ENCODE measurements around the gene NUCB1. TPM values are rescaled to one million over a fixed set of nuclear protein-coding genes. Genes with fewer than 3 reads are reported as not detected.

Gene NUCB1
- total and polyA plus RNA-seq, 4 donors, result 186 to 775 (median 238) TPM

- TF ChIP-seq RXRA (IDR thresholded peaks at IDR 0.05) (no peak), ZBTB33 (IDR thresholded peaks at IDR 0.05) (no peak), GABPA (IDR thresholded peaks at IDR 0.05 in 1 of 2, conservative IDR thresholded peaks at IDR 0.05 in 1 of 2) (no peak), MAX (IDR thresholded peaks at IDR 0.05) (no peak), TAF1 (conservative IDR thresholded peaks at IDR 0.05) (no peak), YY1 (IDR thresholded peaks at IDR 0.05) (no peak), SP1 (IDR thresholded peaks at IDR 0.05) (no peak), ATF3 (IDR thresholded peaks at IDR 0.05) (no peak)
- no peaks in the 10 kb centered on the region for H3K27me3 ChIP-seq (ENCODE audit: control insufficient read depth in 4 of 4, insufficient read depth in 4 of 4, low read length in 3 of 4)
- H3K27ac ChIP-seq (ENCODE audit: low read depth in 1 of 2, low read length in 2 of 2), result no peak overlapping the region
- H3K4me1 ChIP-seq (ENCODE audit: control insufficient read depth in 4 of 4, insufficient read depth in 4 of 4, low read length in 3 of 4), result peaks cover 0 to 19% (median 15%) of the 10 kb centered on the region in 4 donors
- no peak for DNase-seq (ENCODE audit: low spot score)
- H3K9me3 ChIP-seq (ENCODE audit: control insufficient read depth in 4 of 4, low read length in 3 of 4), result no peaks in the 10 kb centered on the region
- H3K9ac ChIP-seq (ENCODE audit: low read depth in 1 of 2, low read length in 2 of 2), result no peak overlapping the region
- H3K4me3 ChIP-seq (ENCODE audit: low read depth in 1 of 3, low read length in 3 of 3), result no peak overlapping the region
- H3K36me3 ChIP-seq (ENCODE audit: control insufficient read depth in 4 of 4, insufficient read depth in 3 of 4, low read depth in 1 of 4, low read length in 3 of 4), result peaks cover 5 to 18% (median 14%) of the 10 kb centered on the region in 4 donors
- WGBS, result 93% methylated on average over 23 of the region's 23 CpGs
Measured at GRCh38 chr19:48970139-48970766, 70.1 kb downstream of the NUCB1 start.

GRCh38 chr19:48970923-48971395 is 70.8 kb downstream of the NUCB1 start:
- no peaks in the 10 kb centered on the region for H3K27me3 ChIP-seq (ENCODE audit: control insufficient read depth in 4 of 4, insufficient read depth in 4 of 4, low read length in 3 of 4)
- peaks cover 5 to 20% (median 14%) of the 10 kb centered on the region in 4 donors for H3K36me3 ChIP-seq (ENCODE audit: control insufficient read depth in 4 of 4, insufficient read depth in 3 of 4, low read depth in 1 of 4, low read length in 3 of 4)
- no peak overlapping the region for H3K4me3 ChIP-seq (ENCODE audit: low read depth in 1 of 3, low read length in 3 of 3)
- no peak overlapping the region for H3K27ac ChIP-seq (ENCODE audit: low read depth in 1 of 2, low read length in 2 of 2)
- no peak overlapping the region for H3K9ac ChIP-seq (ENCODE audit: low read depth in 1 of 2, low read length in 2 of 2)
- H3K4me1 ChIP-seq (ENCODE audit: control insufficient read depth in 4 of 4, insufficient read depth in 4 of 4, low read length in 3 of 4), result peaks cover 0 to 18% (median 15%) of the 10 kb centered on the region in 4 donors
- no peaks in the 10 kb centered on the region for H3K9me3 ChIP-seq (ENCODE audit: control insufficient read depth in 4 of 4, low read length in 3 of 4)
- TF ChIP-seq CTCF (IDR thresholded peaks at IDR 0.05; ENCODE audit: low read depth, low read length, missing input control) (peak; percentile 83), ATF3 (IDR thresholded peaks at IDR 0.05) (no peak), RAD21 (IDR thresholded peaks at IDR 0.05) (peak; percentile 89 to 92)
- DNase-seq (ENCODE audit: low spot score), result peak; percentile 92
- 29% methylated on average over 19 of the region's 19 CpGs for WGBS

Small RNA genes within 50 kb of the gene (small RNA-seq; reads per million reads assigned to genes)
- gene AC026803.1, result not detected

Other genes starting within 250 kb of the NUCB1 start
- gene NTN5, start 227.3 kb upstream of the NUCB1 start, total RNA-seq, result under 1 TPM in 1 of 2 donors, not detected in 1; 0.08 TPM
- under 1 TPM in 1 of 2 donors, not detected in 1; 0.09 TPM for gene NTN5, start 227.3 kb upstream of the NUCB1 start, polyA plus RNA-seq
- under 1 TPM in 1 of 2 donors, not detected in 1; 0.05 TPM for gene FUT2, start 204.3 kb upstream of the NUCB1 start, total RNA-seq
- under 1 TPM; 0.02 to 0.38 TPM for gene FUT2, start 204.3 kb upstream of the NUCB1 start, polyA plus RNA-seq
- under 1 TPM; 0.08 to 0.09 TPM for gene MAMSTR, start 180.6 kb upstream of the NUCB1 start, total RNA-seq
- under 1 TPM; 0.07 to 0.31 TPM for gene MAMSTR, start 180.6 kb upstream of the NUCB1 start, polyA plus RNA-seq
- gene RASIP1, start 159.7 kb upstream of the NUCB1 start, total RNA-seq, result 1 to 10 TPM; 4.8 to 5.4 TPM
- gene RASIP1, start 159.7 kb upstream of the NUCB1 start, polyA plus RNA-seq, result 1 to 10 TPM; 1.8 to 4.3 TPM
- gene IZUMO1, start 153.4 kb upstream of the NUCB1 start, total RNA-seq, result under 1 TPM; 0.33 to 0.47 TPM
- not detected for gene IZUMO1, start 153.4 kb upstream of the NUCB1 start, polyA plus RNA-seq
- gene FUT1, start 147.7 kb upstream of the NUCB1 start, total RNA-seq, result 1 to 10 TPM; 1.3 to 6.8 TPM
- under 1 TPM; 0.48 to 0.72 TPM for gene FUT1, start 147.7 kb upstream of the NUCB1 start, polyA plus RNA-seq
- 1 to 10 TPM in 1 of 2 donors, not detected in 1; 5.5 TPM for gene FGF21, start 144.8 kb upstream of the NUCB1 start, total RNA-seq
- gene FGF21, start 144.8 kb upstream of the NUCB1 start, polyA plus RNA-seq, result 10 to 100 TPM in 1 of 2 donors, 1 to 10 TPM in 1; 6.5 to 18.5 TPM
- gene BCAT2, start 89.3 kb upstream of the NUCB1 start, total RNA-seq, result 1 to 10 TPM; 8.9 to 9.2 TPM
- gene BCAT2, start 89.3 kb upstream of the NUCB1 start, polyA plus RNA-seq, result 10 to 100 TPM in 1 of 2 donors, 1 to 10 TPM in 1; 7.8 to 35.8 TPM
- gene HSD17B14, start 63.8 kb upstream of the NUCB1 start, total RNA-seq, result 10 to 100 TPM in 1 of 2 donors, 1 to 10 TPM in 1; 3.7 to 11.2 TPM
- 10 to 100 TPM in 1 of 2 donors, 1 to 10 TPM in 1; 4.9 to 12.6 TPM for gene HSD17B14, start 63.8 kb upstream of the NUCB1 start, polyA plus RNA-seq
- gene PLEKHA4, start 31.7 kb upstream of the NUCB1 start, total RNA-seq, result 1 to 10 TPM; 4.4 to 7.3 TPM
- 10 to 100 TPM in 1 of 2 donors, 1 to 10 TPM in 1; 5.3 to 17.2 TPM for gene PLEKHA4, start 31.7 kb upstream of the NUCB1 start, polyA plus RNA-seq
- gene PPP1R15A, start 27.9 kb upstream of the NUCB1 start, total RNA-seq, result 10 to 100 TPM; 13.2 to 52.5 TPM
- gene PPP1R15A, start 27.9 kb upstream of the NUCB1 start, polyA plus RNA-seq, result 1 to 10 TPM; 5.6 to 9.3 TPM
- gene TULP2, start 1.6 kb upstream of the NUCB1 start, total RNA-seq, result under 1 TPM in 1 of 2 donors, not detected in 1; 0.05 TPM
- under 1 TPM; 0.03 to 0.19 TPM for gene TULP2, start 1.6 kb upstream of the NUCB1 start, polyA plus RNA-seq
- gene DHDH, start 33.4 kb downstream of the NUCB1 start, total RNA-seq, result 1 to 10 TPM in 1 of 2 donors, not detected in 1; 1.3 TPM
- gene DHDH, start 33.4 kb downstream of the NUCB1 start, polyA plus RNA-seq, result under 1 TPM in 1 of 2 donors, not detected in 1; 0.16 TPM
- 10 to 100 TPM; 10.8 to 18.7 TPM for gene BAX, start 54.6 kb downstream of the NUCB1 start, total RNA-seq
- gene BAX, start 54.6 kb downstream of the NUCB1 start, polyA plus RNA-seq, result 10 to 100 TPM; 10.5 to 27.0 TPM
- 1,000 to 10,000 TPM; 2,528 to 9,360 TPM for gene FTL, start 65.0 kb downstream of the NUCB1 start, total RNA-seq
- gene FTL, start 65.0 kb downstream of the NUCB1 start, polyA plus RNA-seq, result over 10,000 TPM; 15,042 to 16,395 TPM
- 1 to 10 TPM; 8.4 to 8.7 TPM for gene GYS1, start 93.0 kb downstream of the NUCB1 start, total RNA-seq
- gene GYS1, start 93.0 kb downstream of the NUCB1 start, polyA plus RNA-seq, result 1 to 10 TPM; 2.6 to 4.2 TPM
- gene RUVBL2, start 93.6 kb downstream of the NUCB1 start, total RNA-seq, result 10 to 100 TPM; 52.5 to 80.1 TPM
- 10 to 100 TPM; 29.6 to 46.7 TPM for gene RUVBL2, start 93.6 kb downstream of the NUCB1 start, polyA plus RNA-seq
- not detected for gene LHB, start 116.8 kb downstream of the NUCB1 start, total RNA-seq
- not detected for gene LHB, start 116.8 kb downstream of the NUCB1 start, polyA plus RNA-seq
- gene CGB3, start 124.0 kb downstream of the NUCB1 start, total RNA-seq, result not detected
- gene CGB3, start 124.0 kb downstream of the NUCB1 start, polyA plus RNA-seq, result not detected
- gene CGB2, start 131.6 kb downstream of the NUCB1 start, total RNA-seq, result not detected
- not detected for gene CGB2, start 131.6 kb downstream of the NUCB1 start, polyA plus RNA-seq
- not detected for gene CGB1, start 136.6 kb downstream of the NUCB1 start, total RNA-seq
- gene CGB1, start 136.6 kb downstream of the NUCB1 start, polyA plus RNA-seq, result not detected
- gene CGB5, start 143.5 kb downstream of the NUCB1 start, total RNA-seq, result not detected
- not detected for gene CGB5, start 143.5 kb downstream of the NUCB1 start, polyA plus RNA-seq
- not detected for gene CGB8, start 148.8 kb downstream of the NUCB1 start, total RNA-seq
- not detected for gene CGB8, start 148.8 kb downstream of the NUCB1 start, polyA plus RNA-seq
- gene CGB7, start 157.4 kb downstream of the NUCB1 start, total RNA-seq, result not detected
- gene CGB7, start 157.4 kb downstream of the NUCB1 start, polyA plus RNA-seq, result not detected
- not detected for gene NTF4, start 164.5 kb downstream of the NUCB1 start, total RNA-seq
- gene NTF4, start 164.5 kb downstream of the NUCB1 start, polyA plus RNA-seq, result not detected
- not detected for gene KCNA7, start 172.4 kb downstream of the NUCB1 start, total RNA-seq
- not detected for gene KCNA7, start 172.4 kb downstream of the NUCB1 start, polyA plus RNA-seq
- 100 to 1,000 TPM; 118 to 166 TPM for gene SNRNP70, start 185.1 kb downstream of the NUCB1 start, total RNA-seq
- gene SNRNP70, start 185.1 kb downstream of the NUCB1 start, polyA plus RNA-seq, result 10 to 100 TPM; 34.2 to 71.6 TPM
- 1 to 10 TPM; 2.2 to 3.8 TPM for gene LIN7B, start 214.1 kb downstream of the NUCB1 start, total RNA-seq
- gene LIN7B, start 214.1 kb downstream of the NUCB1 start, polyA plus RNA-seq, result 1 to 10 TPM; 2.7 to 3.0 TPM
- 1 to 10 TPM in 1 of 2 donors, under 1 TPM in 1; 0.56 to 1.4 TPM for gene C19orf73, start 218.8 kb downstream of the NUCB1 start, total RNA-seq
- gene C19orf73, start 218.8 kb downstream of the NUCB1 start, polyA plus RNA-seq, result 1 to 10 TPM; 1.9 to 2.1 TPM
- gene PPFIA3, start 219.2 kb downstream of the NUCB1 start, total RNA-seq, result 1 to 10 TPM; 1.5 to 2.1 TPM
- 1 to 10 TPM; 2.6 to 4.6 TPM for gene PPFIA3, start 219.2 kb downstream of the NUCB1 start, polyA plus RNA-seq